HepG2 (cell line): ENCODE data around the gene TMEM200B. TPM values are rescaled to one million over a fixed set of nuclear protein-coding genes. Genes with fewer than 3 reads are reported as not detected.

Experiments used
- ATAC-seq: fragments of 200-7000 bp; cut with Tn5 transposase; 3 replicates; pipeline ENCODE4 v1.9.1; 2020; ENCODE audit warnings: mild to moderate bottlenecking, moderate library complexity
- BruUV-seq: library from RNA; stranded (reverse); fragments of 400-500 nt; replicated peaks from 2 replicates; lab custom pipeline; 2021; lab: Mats Ljungman, UMichigan
- CTCF ChIA-PET: fragments of 300-600 bp; formaldehyde crosslinking; extraction: SDS; loops from one replicate; lab custom pipeline; 2021; ENCODE audit warnings: low total read pairs, inconsistent platforms, low intra/inter-chr PET ratio; lab: Yijun Ruan, JAX
- POLR2A ChIA-PET: fragments of 350-600 bp; sonication (Branson Sonifier 250); formaldehyde crosslinking; loops from one replicate; lab custom pipeline; 2020; ENCODE audit warnings: antibody characterized with exemption, inconsistent platforms; lab: Yijun Ruan, JAX
- DNase-seq: peaks from one replicate; pipeline ENCODE4 v3.0.0-alpha.2; 2015; ENCODE audit warnings: low spot score
- FAIRE-seq: peaks from 3 replicates; lab custom pipeline; 2011; peaks lifted over from hg19 to GRCh38; lab: Jason Lieb, UNC
- H2AFZ ChIP-seq: one replicate; pipeline ENCODE4 v1.6.1; 2011; ENCODE audit warnings: low read length, inconsistent platforms
- H3K27ac ChIP-seq: fragments of 300-600 bp; 3 replicates; pipeline ENCODE4 v1.8.0; 2011; ENCODE audit warnings: mixed run types, mild to moderate bottlenecking, mixed read lengths, low read length, inconsistent platforms; ENCODE audit not compliant: insufficient read depth; ENCODE audit errors: extremely low read length
- H3K27me3 ChIP-seq, 2 experiments: fragments of 200-600 bp in 1 of 2; 2 replicates in 1 of 2; 3 replicates in 1 of 2; pipeline versions ENCODE4 v1.6.0 to v1.8.0; 2011; ENCODE audit warnings: low read length in 2 of 2, mild to moderate bottlenecking in 2 of 2, moderate library complexity in 2 of 2, inconsistent platforms in 1 of 2; ENCODE audit not compliant: insufficient read depth in 2 of 2, control insufficient read depth in 1 of 2
- H3K36me3 ChIP-seq, 2 experiments: fragments of 200-600 bp in 1 of 2; replicated peaks in 1 of 2; 2 replicates in 1 of 2; 3 replicates in 1 of 2; pipeline versions ENCODE4 v1.5.1 to v1.8.0; 2011; ENCODE audit warnings: low read length in 2 of 2, inconsistent platforms in 1 of 2; ENCODE audit not compliant: insufficient read depth in 2 of 2, control insufficient read depth in 1 of 2
- H3K4me1 ChIP-seq: 2 replicates; pipeline ENCODE4 v1.5.1; 2012; ENCODE audit warnings: low read length, inconsistent platforms; ENCODE audit not compliant: insufficient read depth
- H3K4me2 ChIP-seq: 2 replicates; pipeline ENCODE4 v1.6.0; 2011; ENCODE audit warnings: low read depth, low read length, inconsistent platforms
- H3K4me3 ChIP-seq, 3 experiments: fragments of 200-600 bp in 1 of 3; sonication (generic), shearing (Covaris generic) in 1 of 3; replicated peaks in 1 of 3; 2 replicates each; pipeline ENCODE4 v1.5.1; 2011 to 2016; ENCODE audit warnings: low read length in 3 of 3, inconsistent platforms in 2 of 3, low read depth in 2 of 3, mild to moderate bottlenecking in 2 of 3, control low read depth in 1 of 3, mixed read lengths in 1 of 3; ENCODE audit not compliant: insufficient read depth in 1 of 3
- H3K79me2 ChIP-seq: one replicate; pipeline ENCODE4 v1.6.1; 2011; ENCODE audit warnings: low read length, inconsistent platforms; ENCODE audit not compliant: insufficient read depth
- H3K9ac ChIP-seq: 2 replicates; pipeline ENCODE4 v1.6.0; 2011; ENCODE audit warnings: mild to moderate bottlenecking, low read depth, low read length, inconsistent platforms; ENCODE audit not compliant: insufficient read depth
- H3K9me3 ChIP-seq: 2 replicates; pipeline ENCODE4 v1.5.1; 2012; ENCODE audit warnings: mild to moderate bottlenecking, low read length
- H4K20me1 ChIP-seq: 2 replicates; pipeline ENCODE4 v1.6.0; 2011; ENCODE audit warnings: inconsistent platforms, mild to moderate bottlenecking, low read length, moderate library complexity; ENCODE audit not compliant: insufficient read depth
- AGO2 ChIP-seq: fragments of 200-400 bp; formaldehyde crosslinking; optimal IDR thresholded peaks from 2 replicates; pipeline ENCODE3; 2017; ENCODE audit warnings: mild to moderate bottlenecking, low read depth, low read length, moderate library complexity
- E2F2 ChIP-seq: sonication (generic); formaldehyde crosslinking; IDR thresholded peaks from 2 replicates; pipeline ENCODE4 v1.4.0; 2020; ENCODE audit warnings: missing genetic modification reagents, borderline replicate concordance
- HNRNPLL ChIP-seq: fragments of 200-400 bp; formaldehyde crosslinking; IDR thresholded peaks from 2 replicates; pipeline ENCODE4 v1.6.1; 2017; ENCODE audit warnings: mild to moderate bottlenecking, low read depth, low read length; ENCODE audit not compliant: poor library complexity, severe bottlenecking
- HOXA3 ChIP-seq: sonication (generic); formaldehyde crosslinking; IDR thresholded peaks from 2 replicates; pipeline ENCODE4 v1.5.0; 2020; ENCODE audit warnings: missing genetic modification reagents
- RAD21 ChIP-seq: fragments of 450-650 bp; formaldehyde crosslinking; IDR thresholded peaks from 2 replicates; pipeline ENCODE4 v1.5.0; 2020; ENCODE audit warnings: mild to moderate bottlenecking
- RBM22 ChIP-seq: fragments of 200-400 bp; formaldehyde crosslinking; optimal IDR thresholded peaks from 2 replicates; pipeline ENCODE3; 2017; ENCODE audit warnings: mild to moderate bottlenecking, low read length, moderate library complexity
- YEATS4 ChIP-seq: sonication (generic); formaldehyde crosslinking; IDR thresholded peaks from 2 replicates; pipeline ENCODE4 v1.4.0; 2020; ENCODE audit warnings: missing genetic modification reagents, borderline replicate concordance
- ZBTB33 ChIP-seq: sonication (generic); formaldehyde crosslinking; IDR thresholded peaks from 2 replicates; pipeline ENCODE4 v1.4.0; 2020; ENCODE audit warnings: missing genetic modification reagents
- ZNF383 ChIP-seq: sonication (generic); formaldehyde crosslinking; IDR thresholded peaks from 2 replicates; pipeline ENCODE4 v1.4.0; 2020; ENCODE audit warnings: missing genetic modification reagents, mild to moderate bottlenecking, borderline replicate concordance
- ZNF670 ChIP-seq: sonication (generic); formaldehyde crosslinking; IDR thresholded peaks from 2 replicates; pipeline ENCODE4 v1.8.0; 2022; ENCODE audit warnings: mild to moderate bottlenecking, missing genetic modification reagents, borderline replicate concordance
- ZNF720 ChIP-seq: sonication (generic); formaldehyde crosslinking; IDR thresholded peaks from 2 replicates; pipeline ENCODE4 v1.4.0; 2020; ENCODE audit warnings: missing genetic modification reagents
- ZNF777 ChIP-seq: sonication (generic); formaldehyde crosslinking; IDR thresholded peaks from 2 replicates; pipeline ENCODE4 v1.4.0; 2020; ENCODE audit warnings: missing genetic modification reagents
- WGBS: methylation state at CpG from one replicate; pipeline ENCODE4 v1.1.6; 2017; ENCODE audit warnings: low lambda C conversion rate; 5-methylcytosine and 5-hydroxymethylcytosine counted together
- in situ Hi-C: cut with HindIII; loops from 2 replicates; pipeline ENCODE4 v1.10.0; 2017; ENCODE audit warnings: low pct_unique_long_range_greater_than_20kb; ENCODE audit not compliant: extremely low pct_ligation_motif_present
- intact Hi-C: fragments of 100-400 bp; cut with micrococcal nuclease; formaldehyde crosslinking; loops from one replicate; pipeline ENCODE4 v1.10.0; 2022; ENCODE audit not compliant: unreplicated experiment
- polyA plus RNA-seq, 8 experiments: library from polyadenylated mRNA; depleted of rRNA in 3 of 8; stranded (reverse) in 7 of 8; unstranded in 1 of 8; fragments of >200 nt; fragmentation: Illumina TruSeq in 4 of 8; extraction: Trizol in 4 of 8; gene quantifications; 2 replicates each; pipeline versions ENCODE4 v1.2.1 to v1.2.3, GENCODE V29; 2011 to 2016; ENCODE audit warnings: low read depth in 4 of 8, missing spikeins in 1 of 8, mixed read lengths in 1 of 8; ENCODE audit not compliant: insufficient read depth in 1 of 8
- total RNA-seq, 5 experiments: library from RNA; depleted of rRNA; stranded (reverse); fragments of >200 nt; fragmentation: Illumina TruSeq; extraction: Trizol; gene quantifications; 2 replicates each; pipeline ENCODE4 v1.2.3, GENCODE V29; 2016; ENCODE audit warnings: low read depth in 1 of 5
- TF ChIP-seq, protein P1 (sequence below): sonication (generic); formaldehyde crosslinking; IDR thresholded peaks from 2 replicates; pipeline ENCODE4 v1.5.0; 2020; ENCODE audit warnings: mild to moderate bottlenecking, missing genetic modification reagents, moderate library complexity

The TMEM200B gene
- total and polyA plus RNA-seq, 2 of the 13 experiments (the other 11 are each of a cell fraction or from before 2014, with no cell fraction given) = 1.1 to 1.4 TPM

DNA sequence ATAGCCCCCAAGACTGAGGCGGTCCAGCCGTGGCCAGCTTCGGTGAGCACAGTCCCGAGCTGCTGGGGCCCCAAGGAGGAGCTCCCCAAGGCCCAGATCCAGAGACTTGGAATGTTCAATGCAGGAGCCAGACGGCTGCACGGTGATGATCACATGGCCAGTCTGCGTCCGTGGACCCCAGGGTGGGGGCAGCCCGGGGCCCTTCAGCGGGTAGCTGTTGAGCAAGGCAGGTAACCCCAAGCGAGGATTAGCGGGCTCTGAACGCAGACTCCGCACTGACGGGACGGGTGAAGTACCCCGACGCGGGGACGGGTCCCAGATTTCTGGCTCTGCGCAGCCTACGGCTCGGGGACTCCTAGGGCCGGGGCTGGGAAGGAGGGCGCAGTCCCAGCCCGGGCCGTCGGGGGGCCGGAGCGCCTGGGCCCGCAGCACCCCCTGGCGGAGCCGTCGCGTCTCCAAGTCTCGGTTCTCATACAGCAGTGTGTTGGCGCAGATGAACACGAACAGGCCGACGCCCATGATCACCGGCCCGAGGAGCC, 2.7 kb downstream of the TMEM200B start:
- FAIRE-seq = no peak
- whole genome bisulfite sequencing = 94% methylated on average over 19 of the region's 42 CpGs
- intact Hi-C loops = loop anchor here (10.0 kb wide), 1 partner anchor 236 kb away; no protein-coding TSS in a partner anchor

More for the DNA sequence above, 2.7 kb downstream of the TMEM200B start:
- Histone ChIP-seq H3K4me3 (no peak overlapping the region), H3K9me3 (no peaks in the 10 kb centered on the region), H3K27ac (no peak overlapping the region), H3K4me2 (no peak overlapping the region), H2AFZ (no peak overlapping the region), H3K79me2 (no peaks in the 10 kb centered on the region), H3K27me3 (peaks cover 0 to 5% of the 10 kb centered on the region in 2 experiments; a peak in 1 of 5 replicates), H3K9ac (no peak overlapping the region), H3K4me1 (peaks cover 23% of the 10 kb centered on the region), H3K36me3 (peaks cover 6 to 8% of the 10 kb centered on the region in 2 experiments; a peak in 4 of 5 replicates), H4K20me1 (no peaks in the 10 kb centered on the region)
- in situ Hi-C loops = loop anchor here (10.0 kb wide), 1 partner anchor 236 kb away; no protein-coding TSS in a partner anchor
- BruUV-seq = no TSS peak
- TF ChIP-seq ZNF777 (CRISPR knock-in tag) (0 out of 2 replicates have a peak, but pooled peaks have one; percentile 41), ZNF383 (CRISPR knock-in tag) (no peak), ZNF720 (CRISPR knock-in tag) (no peak), ZBTB33 (CRISPR knock-in tag) (peak; percentile 97), E2F2 (no peak), RBM22 (peak; percentile 68), RAD21 (peak; percentile 41; the same call in 1 of the 2 replicates), AGO2 (peak; percentile 67), HOXA3 (peak; percentile 58), HNRNPLL (peak; percentile 7), YEATS4 (CRISPR knock-in tag) (no peak), ZNF670 (CRISPR knock-in tag) (no peak)
- TF ChIP-seq, protein P1, sequence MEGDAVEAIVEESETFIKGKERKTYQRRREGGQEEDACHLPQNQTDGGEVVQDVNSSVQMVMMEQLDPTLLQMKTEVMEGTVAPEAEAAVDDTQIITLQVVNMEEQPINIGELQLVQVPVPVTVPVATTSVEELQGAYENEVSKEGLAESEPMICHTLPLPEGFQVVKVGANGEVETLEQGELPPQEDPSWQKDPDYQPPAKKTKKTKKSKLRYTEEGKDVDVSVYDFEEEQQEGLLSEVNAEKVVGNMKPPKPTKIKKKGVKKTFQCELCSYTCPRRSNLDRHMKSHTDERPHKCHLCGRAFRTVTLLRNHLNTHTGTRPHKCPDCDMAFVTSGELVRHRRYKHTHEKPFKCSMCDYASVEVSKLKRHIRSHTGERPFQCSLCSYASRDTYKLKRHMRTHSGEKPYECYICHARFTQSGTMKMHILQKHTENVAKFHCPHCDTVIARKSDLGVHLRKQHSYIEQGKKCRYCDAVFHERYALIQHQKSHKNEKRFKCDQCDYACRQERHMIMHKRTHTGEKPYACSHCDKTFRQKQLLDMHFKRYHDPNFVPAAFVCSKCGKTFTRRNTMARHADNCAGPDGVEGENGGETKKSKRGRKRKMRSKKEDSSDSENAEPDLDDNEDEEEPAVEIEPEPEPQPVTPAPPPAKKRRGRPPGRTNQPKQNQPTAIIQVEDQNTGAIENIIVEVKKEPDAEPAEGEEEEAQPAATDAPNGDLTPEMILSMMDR (CRISPR knock-in tag) = peak; percentile 38; the same call in 1 of the 2 replicates
- ATAC-seq (peak; percentile 5; the same call in 1 of the 3 replicates), DNase-seq (no peak)
- ChIA-PET CTCF (no interaction called here), POLR2A (no interaction called here)
